Uterus (tissue), 4 donors: ENCODE results near the gene ZNF443. TPM values are rescaled to one million over a fixed set of nuclear protein-coding genes. Genes with fewer than 3 reads are reported as not detected.
"Not testable (repeated sequence)": the region's sequence is repeated elsewhere in the genome, so short reads cannot be mapped to it uniquely, and the experiment has no call there.

Experiments
- DNase-seq, 2 donors: peaks; one replicate each; pipeline ENCODE4 v3.0.0-alpha.2; 2019 to 2020
- H3K27ac ChIP-seq, 2 donors: fragments of 200-600 bp; sonication (generic); 1 replicate in 1 of 2; 2 replicates in 1 of 2; pipeline ENCODE4 v1.5.1; 2016 to 2018
- H3K27me3 ChIP-seq, 2 donors: fragments of 200-600 bp; sonication (generic); one replicate each; pipeline ENCODE4 v1.5.1; 2018 to 2019; ENCODE audit warnings: control low read depth in 1 of 2
- H3K36me3 ChIP-seq, 2 donors: fragments of 200-600 bp; sonication (generic); one replicate each; pipeline ENCODE4 v1.5.1; 2019; ENCODE audit warnings: control low read depth in 1 of 2
- H3K4me1 ChIP-seq, 2 donors: fragments of 200-600 bp; sonication (generic); one replicate each; pipeline ENCODE4 v1.5.1; 2018 to 2019; ENCODE audit warnings: control low read depth in 1 of 2
- H3K4me3 ChIP-seq, 2 donors: fragments of 200-600 bp; sonication (generic); 1 replicate in 1 of 2; 2 replicates in 1 of 2; pipeline ENCODE4 v1.5.1; 2018 to 2019; ENCODE audit warnings: mild to moderate bottlenecking in 1 of 2
- H3K9me3 ChIP-seq, 2 donors: fragments of 200-600 bp; sonication (generic); one replicate each; pipeline ENCODE4 v1.5.1; 2019; ENCODE audit warnings: control low read depth in 1 of 2
- CTCF ChIP-seq, 4 experiments: fragments of 200-600 bp in 2 of 4; fragments of 450-650 bp in 2 of 4; sonication (generic) in 2 of 4; IDR thresholded peaks; one replicate each; pipeline ENCODE4 v1.5.1; 2016 to 2019; ENCODE audit warnings: antibody characterized with exemption in 4 of 4, mild to moderate bottlenecking in 2 of 4, moderate library complexity in 1 of 4
- POLR2A ChIP-seq, 2 donors: fragments of 450-650 bp; IDR thresholded peaks; one replicate each; pipeline ENCODE4 v1.6.1; 2016; ENCODE audit warnings: antibody characterized with exemption in 2 of 2, mild to moderate bottlenecking in 1 of 2, moderate library complexity in 1 of 2
- intact Hi-C: fragments of 100-400 bp; cut with DNase I; formaldehyde crosslinking; loops from one replicate; pipeline ENCODE4 v1.15.1; 2023; ENCODE audit warnings: low total_unique reads
- total RNA-seq, 4 donors: library from RNA; depleted of rRNA in 3 of 4; stranded (reverse); fragments of >200 nt in 3 of 4; gene quantifications; one replicate each; pipeline versions ENCODE4 v1.1.0 to v1.2.4, GENCODE V29; 2014 to 2023
- donor health status: DM: yes; HTN: yes; CAD: no.

ZNF443 gene
- total RNA-seq = 10 to 100 TPM in 1 of 4 donors, 1 to 10 TPM in 3; 5.3 to 15.4 (median 8.4) TPM

DNA sequence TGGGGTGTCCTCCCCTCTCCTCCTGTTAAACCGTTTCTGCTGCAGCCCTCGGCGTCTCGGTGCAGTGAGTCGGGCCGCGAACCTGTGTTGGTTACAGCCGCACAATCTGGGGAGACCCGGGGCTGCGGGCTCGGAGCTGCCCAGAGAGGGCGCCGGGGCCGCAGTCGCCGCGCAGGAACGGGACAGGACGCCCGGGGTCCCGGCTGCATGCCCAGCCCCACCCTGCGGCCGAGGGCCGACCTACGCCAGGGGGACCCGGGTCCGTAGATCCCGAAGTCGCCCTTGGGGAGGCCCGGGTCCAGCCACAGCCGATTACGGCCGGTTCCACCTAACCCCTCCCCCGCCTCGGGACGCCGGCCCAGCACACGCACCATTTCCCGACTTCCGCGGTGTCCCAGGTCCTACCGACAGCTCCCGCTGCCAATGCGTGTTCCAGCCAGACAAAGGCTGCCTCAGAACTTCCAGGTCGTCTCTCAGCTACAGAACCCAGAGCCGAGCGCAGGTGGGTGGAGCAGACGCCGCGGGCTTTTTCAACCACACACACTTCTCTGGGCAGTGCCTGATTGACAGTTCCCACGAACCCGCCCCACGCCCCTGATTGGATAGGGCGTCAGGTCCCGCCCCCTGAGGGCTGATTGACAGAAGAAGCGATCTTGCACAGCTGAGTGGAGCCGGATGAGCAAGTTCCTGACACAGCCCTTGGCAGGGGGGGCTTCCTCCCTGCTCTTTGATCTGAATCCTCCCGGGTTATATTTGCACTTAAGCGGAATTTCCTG, at the start of gene ZNF443:
Gene ZNF443 (minus strand): TSS at position 481 of the 776 bp plus-strand sequence. CDS start 107 bp downstream, at position 374.
- no peaks in the 10 kb centered on the region for H3K4me1 ChIP-seq
- no peaks in the 10 kb centered on the region for H3K9me3 ChIP-seq
- TF ChIP-seq CTCF (IDR thresholded peaks at IDR 0.05) (peak in 1 of 4 experiments; percentile 6), POLR2A (IDR thresholded peaks at IDR 0.05) (peak; percentile 59 to 60)
- H3K36me3 ChIP-seq = no peaks in the 10 kb centered on the region
- peak; percentile 99 to 100 for DNase-seq
- H3K4me3 ChIP-seq = peak within 1 kb of the TSS; percentile 44 to 74
- peak within 1 kb of the TSS; percentile 73 to 77 for H3K27ac ChIP-seq
- intact Hi-C loops = no loop called here
- H3K27me3 ChIP-seq = no peaks in the 10 kb centered on the region

DNA sequence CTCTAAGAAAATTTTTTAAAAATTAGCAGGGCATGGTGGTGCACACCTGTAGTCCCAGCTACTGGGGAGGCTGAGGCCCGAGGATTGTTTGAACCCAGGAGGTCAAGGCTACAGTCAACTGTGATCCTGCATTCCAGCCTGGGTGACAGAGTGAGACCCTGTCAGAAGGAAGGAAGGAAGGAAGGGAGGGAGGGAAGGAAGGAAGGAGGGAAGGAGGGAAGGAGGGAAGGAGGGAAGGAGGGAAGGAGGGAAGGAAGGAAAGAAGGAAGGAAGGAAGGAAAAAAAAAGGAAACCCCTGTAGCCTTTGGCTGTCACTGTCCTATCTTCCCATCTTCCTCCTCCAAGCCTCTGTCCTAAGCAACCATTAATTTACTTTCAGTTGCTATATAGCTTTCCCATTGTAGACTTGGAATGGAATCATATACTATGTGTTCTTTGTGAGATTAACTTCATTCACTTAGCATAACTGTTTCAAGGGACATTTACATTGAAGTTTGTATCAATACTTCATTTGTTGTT, 45.5 kb upstream of the ZNF443 start:
- H3K36me3 ChIP-seq, H3K4me1 ChIP-seq, DNase-seq, intact Hi-C loops, H3K9me3 ChIP-seq, H3K27ac ChIP-seq, H3K4me3 ChIP-seq, H3K27me3 ChIP-seq: not testable (repeated sequence)

DNA sequence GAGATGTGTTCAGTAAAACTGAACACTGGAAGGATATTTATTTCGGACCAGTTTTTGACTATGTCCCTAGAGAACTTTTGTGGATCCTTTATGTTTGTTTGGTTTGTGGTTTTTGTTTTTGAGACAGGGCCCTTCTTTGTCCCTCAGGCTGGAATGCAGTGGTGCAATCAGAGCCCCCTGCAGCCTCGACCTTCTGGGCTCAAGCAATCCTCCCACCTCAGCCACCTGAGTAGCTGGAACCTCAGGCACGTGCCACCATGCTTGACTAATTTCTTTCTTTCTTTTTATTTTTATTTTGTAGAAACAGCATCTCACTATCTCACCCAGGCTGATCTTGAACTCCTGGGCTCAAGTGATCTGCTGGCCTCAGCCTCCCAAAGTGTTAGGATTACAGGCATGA, 44.8 kb upstream of the ZNF443 start:
- intact Hi-C loops = no loop called here
- Histone ChIP-seq H3K27me3 (no peaks in the 10 kb centered on the region), H3K36me3 (no peaks in the 10 kb centered on the region), H3K27ac (peak overlapping the region in 1 of 2 donors; percentile 72), H3K4me3 (no peak overlapping the region), H3K4me1 (no peaks in the 10 kb centered on the region), H3K9me3 (no peaks in the 10 kb centered on the region)
- DNase-seq = no peak
- TF ChIP-seq CTCF (IDR thresholded peaks at IDR 0.05) (no peak), POLR2A (IDR thresholded peaks at IDR 0.05) (no peak)

DNA sequence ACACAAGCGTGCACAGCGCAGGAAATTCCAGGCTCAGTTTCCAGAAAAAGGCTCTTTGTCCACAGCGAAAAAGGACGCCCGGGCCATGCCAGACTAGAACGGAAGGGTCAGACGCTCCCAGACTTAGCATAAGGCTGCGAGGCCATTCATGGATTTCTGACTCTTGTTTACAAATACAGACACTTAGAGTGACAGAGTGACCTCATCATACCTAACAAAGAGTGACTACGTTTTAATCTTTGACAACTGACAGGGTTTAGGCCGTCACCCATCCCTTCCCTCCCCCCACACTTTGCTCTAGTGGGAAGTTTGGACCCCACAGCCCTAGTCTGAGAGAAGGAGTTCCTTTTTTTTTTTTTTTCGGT, 44.2 kb upstream of the ZNF443 start:
- no peaks in the 10 kb centered on the region for H3K4me1 ChIP-seq
- peak overlapping the region; percentile 63 to 81 for H3K4me3 ChIP-seq
- no peak for DNase-seq
- H3K9me3 ChIP-seq = no peaks in the 10 kb centered on the region
- no peaks in the 10 kb centered on the region for H3K36me3 ChIP-seq
- TF ChIP-seq POLR2A (IDR thresholded peaks at IDR 0.05) (no peak), CTCF (IDR thresholded peaks at IDR 0.05) (no peak)
- H3K27me3 ChIP-seq = no peaks in the 10 kb centered on the region
- intact Hi-C loops = no loop called here
- peak overlapping the region; percentile 68 to 72 for H3K27ac ChIP-seq

- intact Hi-C loops = no loop called here
- no peaks in the 10 kb centered on the region for H3K36me3 ChIP-seq
- no peaks in the 10 kb centered on the region for H3K9me3 ChIP-seq
- H3K4me1 ChIP-seq = no peaks in the 10 kb centered on the region
- peak within 1 kb of the TSS; percentile 63 to 81 for H3K4me3 ChIP-seq
- H3K27ac ChIP-seq = peak within 1 kb of the TSS; percentile 68 to 72
- peak; percentile 42 to 66 for TF ChIP-seq POLR2A (IDR thresholded peaks at IDR 0.05)
- no peak for TF ChIP-seq CTCF (IDR thresholded peaks at IDR 0.05)
- DNase-seq = peak; percentile 90 to 93
- H3K27me3 ChIP-seq = no peaks in the 10 kb centered on the region
These were observed 43.7 kb upstream of the ZNF443 start, which contains the start of gene ZNF709 for GRCh38 chr19:12484371-12485051. Gene ZNF709, minus strand, starts transcription at chr19:12484816. Its CDS starts 159 bp downstream, at chr19:12484657.
